GM19463 (cell line): ENCODE measurements around the gene RAB35.

ENCODE experiments used
- ATAC-seq: cut with Tn5 transposase; IDR thresholded peaks from one replicate; pipeline ENCODE4 v1.9.1; 2021; ENCODE audit warnings: mild to moderate bottlenecking, moderate library complexity; ENCODE audit not compliant: unreplicated experiment

Gene RAB35

DNA sequence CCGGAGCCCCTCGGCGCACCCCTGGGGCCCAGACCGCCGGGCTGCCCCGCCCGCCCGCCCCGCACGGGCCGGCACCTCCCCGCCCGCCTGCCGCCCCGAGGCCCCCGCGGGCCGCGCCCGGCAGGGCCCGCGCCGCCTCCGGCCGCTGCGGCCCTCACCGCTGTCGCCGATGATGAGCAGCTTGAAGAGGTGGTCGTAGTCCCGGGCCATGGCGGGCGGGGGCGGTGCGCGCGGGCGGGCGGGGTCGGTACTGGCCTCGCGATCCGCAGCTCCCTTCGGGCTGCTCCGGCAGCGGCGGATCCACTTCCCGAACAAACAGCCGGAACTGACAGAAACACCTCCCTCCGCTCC, at the start of gene RAB35:
TSS of gene RAB35 (minus strand) at position 313 of the 351 bp plus-strand sequence. CDS start at position 210, 103 bp downstream.
- no peak for ATAC-seq

- ATAC-seq = no peak
Measured at GRCh38 chr12:120164293-120164692, 47.7 kb upstream of the RAB35 start.

GRCh38 chr12:120162763-120163162, 46.2 kb upstream of the RAB35 start:
- ATAC-seq = no peak

GRCh38 chr12:120161852-120162251, 45.3 kb upstream of the RAB35 start:
- ATAC-seq = no peak

DNA sequence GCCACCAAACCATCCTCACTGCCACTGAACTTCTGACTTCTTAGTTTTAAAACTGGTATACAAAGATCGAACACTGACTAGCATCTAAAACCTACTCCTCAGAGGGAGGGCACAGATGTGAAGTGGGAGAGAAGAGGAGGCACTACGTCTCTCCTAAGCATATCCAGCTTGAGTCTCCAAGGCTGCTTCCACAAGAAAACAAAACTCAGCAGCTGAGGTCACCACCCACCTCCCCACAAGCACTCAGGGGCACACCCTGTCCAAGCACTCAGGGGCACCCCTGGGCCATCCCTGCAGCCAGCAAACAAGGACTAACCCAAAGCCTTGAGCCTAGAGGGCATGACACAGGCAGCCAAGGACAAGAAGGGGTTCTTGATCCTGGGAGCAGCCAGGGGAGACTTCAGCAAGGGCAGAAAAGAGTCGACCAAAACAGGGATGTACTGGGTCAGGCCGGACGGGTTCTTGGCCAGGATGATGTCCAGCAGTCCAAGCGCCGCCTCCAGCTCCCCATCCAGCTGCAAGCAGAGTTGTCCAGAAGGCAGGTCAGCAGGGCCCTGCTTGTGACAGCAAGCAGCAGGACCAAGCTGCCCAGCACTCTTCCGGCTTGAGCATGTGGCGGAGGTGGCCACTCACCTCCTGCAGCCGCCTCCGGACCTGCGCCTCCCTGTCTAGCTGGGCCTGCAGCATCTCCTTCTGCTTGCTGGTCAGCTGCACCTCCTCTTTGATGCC, 43.1 kb upstream of the RAB35 start:
- ATAC-seq = no peak

- no peak for ATAC-seq
Measured at GRCh38 chr12:120158351-120158750, 41.8 kb upstream of the RAB35 start.

- no peak for ATAC-seq
Measured at GRCh38 chr12:120157678-120158077, 41.1 kb upstream of the RAB35 start.

GRCh38 chr12:120156315-120157259, 40.0 kb upstream of the RAB35 start:
- no peak for ATAC-seq

GRCh38 chr12:120155072-120155471, 38.5 kb upstream of the RAB35 start:
- no peak for ATAC-seq

DNA sequence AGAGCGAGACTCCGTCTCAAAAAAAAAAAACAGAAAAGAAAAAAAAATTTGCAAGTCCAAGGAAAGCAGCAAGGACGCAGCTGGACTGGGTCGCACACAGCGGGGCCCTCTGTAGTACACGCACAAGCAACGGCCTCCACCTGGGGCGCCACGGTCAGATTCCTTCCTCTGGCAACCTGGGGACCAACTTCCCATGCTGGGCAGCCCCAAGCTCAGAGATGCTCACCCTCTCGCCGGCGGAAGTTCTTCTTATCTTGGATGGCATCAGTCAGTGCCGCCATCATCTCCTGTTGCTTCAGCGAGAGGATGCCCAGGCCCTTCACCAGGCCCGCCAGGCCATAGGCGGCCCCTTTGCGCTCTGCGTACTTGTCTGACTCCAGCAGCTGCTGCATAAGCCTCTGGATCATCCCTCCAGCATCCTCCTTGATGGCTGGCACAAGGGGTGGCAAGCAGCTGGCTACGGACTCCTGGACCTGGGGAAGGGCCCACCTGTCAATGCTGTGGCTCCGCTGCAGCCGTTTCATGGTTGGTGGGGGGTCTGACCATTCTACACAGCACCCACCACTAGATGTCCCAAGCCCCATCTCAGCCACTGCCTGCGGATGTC, 34.5 kb upstream of the RAB35 start:
- no peak for ATAC-seq

DNA sequence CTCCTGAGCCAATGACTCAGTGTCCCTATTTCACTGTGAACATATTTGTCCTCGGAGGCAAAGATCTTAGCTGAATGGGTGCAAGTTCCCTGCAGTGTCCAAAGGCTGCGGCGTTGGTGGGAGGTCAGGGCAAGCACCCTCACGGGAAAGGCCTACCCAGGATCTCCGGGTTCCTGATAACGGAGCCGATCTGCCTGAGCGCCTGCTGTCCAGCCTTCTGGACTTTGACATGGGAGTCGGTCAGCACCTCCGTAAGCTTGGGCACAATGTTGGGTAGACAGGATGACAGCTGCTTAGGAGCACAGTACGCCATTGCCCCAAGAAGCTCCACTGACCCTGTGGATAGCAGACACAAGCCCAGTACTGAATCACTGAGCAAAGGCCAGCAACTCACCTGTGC, 31.5 kb upstream of the RAB35 start:
- ATAC-seq = no peak

DNA sequence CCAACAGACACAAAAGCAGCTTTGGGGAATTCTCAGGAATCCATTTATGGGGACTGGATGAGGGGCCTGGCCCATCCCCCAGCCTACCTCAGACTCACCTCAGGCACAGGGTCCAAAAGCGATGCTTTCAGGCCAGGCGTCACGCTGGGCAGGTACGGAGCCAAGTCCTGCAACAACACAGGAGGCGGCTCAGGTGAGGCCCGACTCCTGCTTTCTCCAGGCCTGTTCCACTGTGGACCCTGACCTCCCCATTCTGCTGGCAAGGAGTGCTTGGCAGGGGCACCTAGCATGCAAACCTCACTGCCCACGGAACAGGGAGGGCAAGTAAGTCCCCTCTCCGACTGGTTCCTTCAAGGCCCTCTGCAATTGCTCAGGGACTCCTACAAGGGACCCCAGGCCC, 28.6 kb upstream of the RAB35 start:
- no peak for ATAC-seq

- ATAC-seq = no peak
Measured at GRCh38 chr12:120144215-120144614, 27.7 kb upstream of the RAB35 start.

GRCh38 chr12:120142231-120142877, 25.8 kb upstream of the RAB35 start:
- ATAC-seq = no peak

DNA sequence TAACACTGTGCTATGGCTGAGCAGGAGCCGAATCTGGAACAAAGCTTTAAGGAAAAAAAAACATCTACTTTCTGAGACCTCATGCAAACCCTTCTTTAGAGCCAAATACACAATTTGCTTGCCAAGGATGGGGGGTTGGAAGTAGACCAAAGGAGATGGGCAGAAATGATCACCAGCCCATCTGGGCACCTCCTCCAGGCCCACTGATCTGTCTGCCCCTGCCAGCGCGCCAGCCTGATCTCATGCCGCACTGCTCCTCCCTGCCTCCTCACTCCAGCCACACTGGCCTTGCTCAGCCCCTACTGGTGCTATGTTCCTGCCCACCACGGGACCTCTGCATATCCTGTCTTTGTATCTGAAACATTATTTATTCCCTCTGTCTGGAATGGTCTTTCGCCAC, 24.8 kb upstream of the RAB35 start:
- no peak for ATAC-seq

DNA sequence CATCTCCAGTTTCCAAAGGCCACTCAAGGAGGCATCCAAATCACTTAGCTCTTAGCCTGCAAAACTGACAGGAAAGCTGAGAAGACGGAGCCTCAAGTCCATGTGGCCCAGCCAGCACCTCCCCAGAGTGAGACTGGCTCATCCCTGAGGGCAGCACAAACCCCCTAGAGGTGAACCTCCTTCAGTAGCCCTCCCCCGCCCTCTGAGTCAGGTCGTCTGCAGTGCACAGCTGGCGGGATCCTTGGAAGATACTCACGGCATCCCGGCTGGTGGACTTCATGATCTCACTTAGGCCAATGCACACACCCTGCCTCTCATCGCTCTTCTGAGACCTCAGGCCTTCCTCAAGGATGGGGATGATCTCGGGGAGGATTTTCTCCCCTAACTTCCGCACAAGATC, 24.1 kb upstream of the RAB35 start:
- ATAC-seq = no peak

- no peak for ATAC-seq
Measured at GRCh38 chr12:120139958-120140357, 23.4 kb upstream of the RAB35 start.

- no peak for ATAC-seq
Measured at GRCh38 chr12:120138366-120138765, 21.8 kb upstream of the RAB35 start.

DNA sequence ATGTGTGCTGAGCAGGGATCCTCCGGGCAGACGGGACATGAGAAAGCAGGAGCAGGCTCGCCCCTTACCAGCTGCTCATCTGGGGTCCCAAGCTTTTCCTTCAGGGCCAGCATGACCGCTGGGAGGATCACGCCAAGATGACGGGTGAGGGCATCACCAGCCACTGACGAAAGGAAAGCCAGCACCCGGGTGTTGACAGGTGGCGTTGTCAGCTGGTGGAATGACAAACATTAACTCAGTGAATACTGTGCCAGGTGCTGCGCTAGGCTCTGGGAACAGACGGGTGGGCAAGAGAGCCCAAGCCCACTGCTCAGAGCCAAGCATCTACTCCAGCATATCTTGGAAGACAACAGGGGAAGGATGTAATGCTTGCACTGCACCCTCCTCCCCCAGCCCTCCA, 21.3 kb upstream of the RAB35 start:
- ATAC-seq = no peak

DNA sequence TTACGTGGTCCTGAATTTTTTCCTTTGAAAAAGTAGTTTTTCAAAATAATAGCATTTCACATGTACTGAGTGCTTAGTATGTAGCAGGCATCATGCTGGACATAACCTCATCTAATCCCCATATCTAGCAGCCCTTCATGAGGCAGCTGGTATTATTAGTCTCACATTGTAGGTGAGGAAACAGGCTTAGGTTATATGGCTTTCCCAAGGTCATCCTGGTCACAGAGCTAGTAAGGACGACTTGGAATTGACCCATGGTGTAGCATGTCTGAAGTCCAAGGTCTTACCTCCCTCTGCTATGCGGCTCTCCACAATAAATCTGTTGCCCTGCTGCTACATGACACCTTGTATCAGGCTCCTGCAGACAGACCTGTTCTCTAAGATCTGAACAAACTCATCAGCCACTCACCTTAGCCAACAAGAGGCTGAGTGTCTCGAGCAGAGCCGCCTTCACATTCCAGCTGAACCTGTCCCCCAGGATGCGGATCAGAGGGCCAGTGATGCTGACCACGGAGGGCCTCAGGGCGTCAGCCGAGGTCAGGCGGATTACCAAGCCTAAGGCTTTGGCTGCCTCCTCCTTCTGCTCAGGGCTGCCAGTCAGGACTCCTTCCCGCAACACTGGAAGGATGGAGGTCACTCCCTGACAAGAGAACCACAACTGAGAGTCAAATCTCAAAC, 19.7 kb upstream of the RAB35 start:
- no peak for ATAC-seq
